SU-DHL-6 (cell line): ENCODE measurements around the gene CTBP1.

ENCODE experiments used
- H2AFZ ChIP-seq: fragments of 200-600 bp; sonication (generic); 2 replicates; pipeline ENCODE4 v1.6.1; 2014; ENCODE audit warnings: low read depth, mild to moderate bottlenecking, moderate library complexity, mixed read lengths, antibody characterized with exemption, low read length; ENCODE audit not compliant: severe bottlenecking
- H3F3A ChIP-seq: fragments of 200-600 bp; shearing (Covaris generic); 2 replicates; pipeline ENCODE4 v1.6.0; 2016; ENCODE audit warnings: antibody characterized with exemption, mild to moderate bottlenecking; ENCODE audit not compliant: insufficient read depth
- H3K27ac ChIP-seq: fragments of 200-600 bp; sonication (generic); 2 replicates; pipeline ENCODE4 v1.5.1; 2016; ENCODE audit warnings: low read depth, mild to moderate bottlenecking, low read length, moderate library complexity, mixed read lengths
- H3K27me3 ChIP-seq: fragments of 200-600 bp; sonication (generic), shearing (Covaris generic); 2 replicates; pipeline ENCODE4 v1.6.0; 2014; ENCODE audit warnings: mild to moderate bottlenecking, low read length
- H3K36me3 ChIP-seq: fragments of 200-600 bp; sonication (generic); 2 replicates; pipeline ENCODE4 v1.6.1; 2014; ENCODE audit warnings: mild to moderate bottlenecking, low read length, mixed read lengths
- H3K4me2 ChIP-seq: fragments of 300-600, 200-600 bp; shearing (Covaris generic), sonication (generic); 2 replicates; pipeline ENCODE4 v1.6.0; 2014; ENCODE audit warnings: low read length, low read depth, mild to moderate bottlenecking; ENCODE audit not compliant: poor library complexity, severe bottlenecking
- H3K4me3 ChIP-seq: fragments of 200-600 bp; sonication (generic); 2 replicates; pipeline ENCODE4 v1.5.1; 2014; ENCODE audit warnings: antibody characterized with exemption, low read length, mild to moderate bottlenecking, mixed read lengths; ENCODE audit not compliant: insufficient read depth, poor library complexity, severe bottlenecking
- H3K79me2 ChIP-seq: fragments of 200-600 bp; sonication (generic); 2 replicates; pipeline ENCODE4 v1.6.1; 2014; ENCODE audit warnings: mild to moderate bottlenecking, low read length, moderate library complexity; ENCODE audit not compliant: insufficient read depth
- H3K9ac ChIP-seq: fragments of 200-600 bp; sonication (generic); 2 replicates; pipeline ENCODE4 v1.7.0; 2014; ENCODE audit warnings: mild to moderate bottlenecking, low read length
- H3K9me2 ChIP-seq: fragments of 200-600 bp; sonication (generic); replicated peaks from 2 replicates; pipeline ENCODE4 v1.6.1; 2014; ENCODE audit warnings: low read length; ENCODE audit not compliant: insufficient read depth
- H3K9me3 ChIP-seq: fragments of 200-600 bp; sonication (generic); 2 replicates; pipeline ENCODE4 v1.6.1; 2014; ENCODE audit warnings: low read length, mixed read lengths; ENCODE audit not compliant: insufficient read depth
- H4K20me1 ChIP-seq: fragments of 200-600 bp; sonication (generic); 2 replicates; pipeline ENCODE4 v1.6.1; 2014; ENCODE audit warnings: low read depth, mild to moderate bottlenecking, antibody characterized with exemption, low read length, moderate library complexity, mixed read lengths
- EZH2phosphoT487 ChIP-seq: fragments of 200-600 bp; sonication (generic), shearing (Covaris generic); conservative IDR thresholded peaks from 2 replicates; pipeline ENCODE4 v1.6.1; 2018; ENCODE audit warnings: mild to moderate bottlenecking, antibody characterized with exemption, low read length, moderate library complexity, mixed read lengths
- TF ChIP-seq, protein P1 (sequence below): fragments of 200-600 bp; sonication (generic); IDR thresholded peaks from one replicate; pipeline ENCODE4 v1.5.1; 2017; ENCODE audit warnings: antibody characterized with exemption, mild to moderate bottlenecking, low read length, moderate library complexity; ENCODE audit not compliant: insufficient read depth, poor library complexity, severe bottlenecking

The CTBP1 gene

DNA sequence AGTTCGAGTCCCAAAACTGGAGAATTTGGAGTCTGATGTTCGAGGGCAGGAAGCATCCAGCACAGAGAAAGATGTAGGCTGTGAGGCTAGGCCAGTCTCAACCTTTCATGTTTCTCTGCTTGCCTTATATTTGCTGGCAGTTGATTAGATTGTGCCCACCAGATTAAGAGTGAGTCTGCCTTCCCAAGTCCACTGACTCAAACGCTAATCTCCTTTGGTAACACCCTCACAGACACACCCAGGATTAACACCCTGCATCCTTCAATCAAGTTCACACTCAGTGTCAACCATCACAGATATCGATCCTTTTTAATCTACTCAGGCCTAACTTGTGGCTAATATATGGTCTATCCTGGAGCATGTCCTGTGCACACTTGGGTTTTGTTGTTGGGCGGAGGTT lies 22.8 kb upstream of the CTBP1 start:
- no peak overlapping the region for H3K27ac ChIP-seq
- no peak overlapping the region for H3K4me2 ChIP-seq
- no peaks in the 10 kb centered on the region for H3K9me3 ChIP-seq
- no peaks in the 10 kb centered on the region for H3K79me2 ChIP-seq
- H3K9me2 ChIP-seq = no peaks in the 10 kb centered on the region
- H3F3A ChIP-seq = peaks cover 11% of the 10 kb centered on the region; the same call in 1 of the 2 replicates
- H4K20me1 ChIP-seq = no peaks in the 10 kb centered on the region
- H3K9ac ChIP-seq = no peak overlapping the region
- no peak overlapping the region for H3K4me3 ChIP-seq
- TF ChIP-seq EZH2phosphoT487 = no peak
- TF ChIP-seq, protein P1, sequence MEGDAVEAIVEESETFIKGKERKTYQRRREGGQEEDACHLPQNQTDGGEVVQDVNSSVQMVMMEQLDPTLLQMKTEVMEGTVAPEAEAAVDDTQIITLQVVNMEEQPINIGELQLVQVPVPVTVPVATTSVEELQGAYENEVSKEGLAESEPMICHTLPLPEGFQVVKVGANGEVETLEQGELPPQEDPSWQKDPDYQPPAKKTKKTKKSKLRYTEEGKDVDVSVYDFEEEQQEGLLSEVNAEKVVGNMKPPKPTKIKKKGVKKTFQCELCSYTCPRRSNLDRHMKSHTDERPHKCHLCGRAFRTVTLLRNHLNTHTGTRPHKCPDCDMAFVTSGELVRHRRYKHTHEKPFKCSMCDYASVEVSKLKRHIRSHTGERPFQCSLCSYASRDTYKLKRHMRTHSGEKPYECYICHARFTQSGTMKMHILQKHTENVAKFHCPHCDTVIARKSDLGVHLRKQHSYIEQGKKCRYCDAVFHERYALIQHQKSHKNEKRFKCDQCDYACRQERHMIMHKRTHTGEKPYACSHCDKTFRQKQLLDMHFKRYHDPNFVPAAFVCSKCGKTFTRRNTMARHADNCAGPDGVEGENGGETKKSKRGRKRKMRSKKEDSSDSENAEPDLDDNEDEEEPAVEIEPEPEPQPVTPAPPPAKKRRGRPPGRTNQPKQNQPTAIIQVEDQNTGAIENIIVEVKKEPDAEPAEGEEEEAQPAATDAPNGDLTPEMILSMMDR = no peak
- no peaks in the 10 kb centered on the region for H3K27me3 ChIP-seq
- no peak overlapping the region for H2AFZ ChIP-seq
- H3K36me3 ChIP-seq = no peaks in the 10 kb centered on the region

DNA sequence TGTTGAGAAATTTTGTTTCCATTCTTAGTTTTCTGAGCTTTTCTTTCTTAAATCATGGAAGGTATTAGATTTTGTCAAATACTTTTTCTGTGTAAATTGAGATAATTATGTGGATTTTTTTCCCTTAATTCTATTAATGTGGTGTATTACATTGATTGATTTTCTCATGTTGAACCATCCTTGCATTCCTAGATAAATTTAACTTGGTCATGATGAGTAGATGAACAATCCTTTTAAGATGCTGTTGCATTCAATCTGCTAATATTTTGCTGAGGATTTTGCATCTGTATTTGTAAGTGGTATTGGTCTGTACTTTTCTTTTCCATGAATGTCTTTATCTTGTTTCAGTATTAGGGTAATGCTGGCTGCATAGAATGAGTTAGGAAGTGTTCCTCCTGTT lies 20.3 kb upstream of the CTBP1 start:
- Histone ChIP-seq H3K27me3 (no peaks in the 10 kb centered on the region), H4K20me1 (no peaks in the 10 kb centered on the region), H3K36me3 (no peaks in the 10 kb centered on the region), H2AFZ (no peak overlapping the region), H3K4me2 (no peak overlapping the region), H3K9me2 (no peaks in the 10 kb centered on the region), H3K9me3 (no peaks in the 10 kb centered on the region), H3F3A (peaks cover 11% of the 10 kb centered on the region; the same call in 1 of the 2 replicates), H3K4me3 (no peak overlapping the region), H3K9ac (no peak overlapping the region), H3K79me2 (no peaks in the 10 kb centered on the region), H3K27ac (no peak overlapping the region)
- TF ChIP-seq, protein P1 = no peak

DNA sequence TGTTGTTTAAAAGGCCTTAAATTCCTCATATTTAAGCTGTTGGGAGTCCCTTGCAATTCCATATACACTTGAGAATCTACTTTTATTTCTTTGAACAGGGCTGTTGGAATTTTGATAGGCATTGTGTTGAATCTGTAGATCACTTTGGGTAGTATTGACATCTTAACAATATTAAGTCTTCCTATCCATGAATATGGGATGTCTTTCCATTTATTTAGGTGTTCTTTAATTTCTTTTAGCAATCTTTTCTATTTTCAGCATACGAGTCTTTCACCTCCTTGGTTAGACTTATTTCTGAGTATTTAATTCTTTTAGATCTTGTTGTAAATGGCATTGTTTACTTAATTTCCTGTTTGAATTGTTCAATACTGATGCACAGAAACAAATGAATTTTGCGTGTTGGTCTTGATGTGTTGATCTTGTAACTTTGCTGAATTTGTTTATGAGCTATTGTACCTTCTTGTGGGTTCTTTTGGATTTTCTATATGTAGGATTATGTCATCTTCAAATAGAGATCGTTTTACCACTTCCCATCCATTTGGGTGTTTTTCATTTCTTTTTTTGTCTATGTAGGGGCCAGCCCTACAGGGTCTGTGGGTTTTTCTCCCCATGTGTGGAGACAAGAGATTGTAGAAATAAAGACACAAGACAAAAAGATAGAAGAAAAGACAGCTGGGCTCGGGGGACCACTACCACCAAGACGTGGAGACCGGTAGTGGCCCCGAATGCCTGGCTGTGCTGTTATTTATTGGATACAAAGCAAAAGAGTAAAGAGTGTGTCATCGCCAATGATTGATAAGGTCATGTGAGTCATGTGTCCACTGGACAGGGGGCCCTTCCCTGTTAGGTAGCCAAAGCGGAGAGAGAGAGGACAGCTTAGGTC lies 18.2 kb upstream of the CTBP1 start:
- no peaks in the 10 kb centered on the region for H3K79me2 ChIP-seq
- peak overlapping the region; percentile 39 for H3K9ac ChIP-seq
- H3K27ac ChIP-seq = peak overlapping the region; percentile 76
- H4K20me1 ChIP-seq = no peaks in the 10 kb centered on the region
- TF ChIP-seq, protein P1 = no peak
- no peak for TF ChIP-seq EZH2phosphoT487
- peaks cover 11% of the 10 kb centered on the region; the same call in 1 of the 2 replicates for H3F3A ChIP-seq
- H3K9me3 ChIP-seq = no peaks in the 10 kb centered on the region
- H3K4me3 ChIP-seq = peak overlapping the region; percentile 20
- peak overlapping the region; percentile 65 for H2AFZ ChIP-seq
- no peaks in the 10 kb centered on the region for H3K9me2 ChIP-seq
- peak overlapping the region; percentile 65 for H3K4me2 ChIP-seq
- no peaks in the 10 kb centered on the region for H3K36me3 ChIP-seq
- no peaks in the 10 kb centered on the region for H3K27me3 ChIP-seq
